Mesothelial cell of epicardium (in vitro differentiated cells): Measurements from ENCODE around the gene UGP2. TPM values are rescaled to one million over a fixed set of nuclear protein-coding genes. Genes with fewer than 3 reads are reported as not detected.
"Not testable (repeated sequence)": the region's sequence is repeated elsewhere in the genome, so short reads cannot be mapped to it uniquely, and the experiment has no call there.

Experiments used
- DNase-seq, 2 experiments: peaks; one replicate each; pipeline ENCODE4 v3.0.0; 2021; ENCODE audit warnings: low spot score in 2 of 2; ENCODE audit not compliant: unreplicated experiment in 2 of 2
- H3K27ac Mint-ChIP-seq: 2 replicates; pipeline ENCODE4 v1.8.0; 2021; ENCODE audit warnings: mixed read lengths
- H3K27me3 Mint-ChIP-seq: 2 replicates; pipeline ENCODE4 v1.8.0; 2021; ENCODE audit warnings: low read depth, mixed read lengths
- H3K36me3 Mint-ChIP-seq: 2 replicates; pipeline ENCODE4 v1.8.0; 2021; ENCODE audit warnings: mixed read lengths
- H3K4me1 Mint-ChIP-seq: 2 replicates; pipeline ENCODE4 v1.8.0; 2021; ENCODE audit warnings: mixed read lengths
- H3K4me3 Mint-ChIP-seq: 2 replicates; pipeline ENCODE4 v1.8.0; 2021; ENCODE audit warnings: mild to moderate bottlenecking, moderate library complexity, mixed read lengths
- H3K9me3 Mint-ChIP-seq: 2 replicates; pipeline ENCODE4 v1.8.0; 2021; ENCODE audit warnings: mixed read lengths
- CTCF ChIP-seq: fragments of 200-600 bp; sonication (generic); IDR thresholded peaks from one replicate; pipeline ENCODE4 v1.5.0; 2021; ENCODE audit warnings: antibody characterized with exemption; ENCODE audit not compliant: unreplicated experiment
- total RNA-seq: library from RNA; stranded (reverse); gene quantifications from 3 replicates; pipeline ENCODE4 v1.2.1, GENCODE V29; 2021

Gene UGP2
- total RNA-seq, 1 donor from 2014 or later: 92.6 TPM

- peaks cover 23% of the 10 kb centered on the region for H3K9me3 Mint-ChIP-seq
- no peak overlapping the region for H3K27ac Mint-ChIP-seq
- TF ChIP-seq CTCF: no peak
- peaks cover 64% of the 10 kb centered on the region for H3K36me3 Mint-ChIP-seq
- H3K4me1 Mint-ChIP-seq: no peaks in the 10 kb centered on the region
- no peak for DNase-seq
- no peaks in the 10 kb centered on the region for H3K27me3 Mint-ChIP-seq
- no peak overlapping the region for H3K4me3 Mint-ChIP-seq
Measured at GRCh38 chr2:63898839-63899238, 57.1 kb downstream of the UGP2 start.

- Mint-ChIP-seq H3K36me3 (peaks cover 62% of the 10 kb centered on the region), H3K4me1 (no peaks in the 10 kb centered on the region), H3K27ac (no peak overlapping the region), H3K27me3 (no peaks in the 10 kb centered on the region), H3K4me3 (no peak overlapping the region), H3K9me3 (peaks cover 26% of the 10 kb centered on the region)
- no peak for DNase-seq
- TF ChIP-seq CTCF: no peak
Measured at GRCh38 chr2:63899639-63900038, 57.9 kb downstream of the UGP2 start.

- Mint-ChIP-seq H3K4me1 (no peaks in the 10 kb centered on the region), H3K27me3 (no peaks in the 10 kb centered on the region), H3K27ac (no peak overlapping the region), H3K36me3 (peaks cover 78% of the 10 kb centered on the region), H3K9me3 (peaks cover 46% of the 10 kb centered on the region), H3K4me3 (no peak overlapping the region)
- TF ChIP-seq CTCF: no peak
- no peak for DNase-seq
Measured at GRCh38 chr2:63902149-63902548, 60.5 kb downstream of the UGP2 start.

- Mint-ChIP-seq H3K4me1 (no peaks in the 10 kb centered on the region), H3K4me3 (no peak overlapping the region), H3K9me3 (peaks cover 52% of the 10 kb centered on the region), H3K36me3 (peaks cover 79% of the 10 kb centered on the region), H3K27me3 (no peaks in the 10 kb centered on the region), H3K27ac (no peak overlapping the region)
- no peak for DNase-seq
- TF ChIP-seq CTCF: no peak
Measured at GRCh38 chr2:63903003-63903402, 61.3 kb downstream of the UGP2 start.

GRCh38 chr2:63914311-63914710 lies 72.6 kb downstream of the UGP2 start:
- no peak for DNase-seq
- peaks cover 4% of the 10 kb centered on the region for H3K9me3 Mint-ChIP-seq
- H3K36me3 Mint-ChIP-seq: peaks cover 55% of the 10 kb centered on the region
- H3K4me3 Mint-ChIP-seq: no peak overlapping the region
- H3K4me1 Mint-ChIP-seq: no peaks in the 10 kb centered on the region
- H3K27ac Mint-ChIP-seq: no peak overlapping the region
- H3K27me3 Mint-ChIP-seq: no peaks in the 10 kb centered on the region
- TF ChIP-seq CTCF: no peak

- Mint-ChIP-seq H3K27ac (no peak overlapping the region), H3K9me3 (peaks cover 42% of the 10 kb centered on the region), H3K4me3 (no peak overlapping the region), H3K4me1 (no peaks in the 10 kb centered on the region), H3K36me3 (peaks cover 73% of the 10 kb centered on the region), H3K27me3 (no peaks in the 10 kb centered on the region)
- no peak for DNase-seq
- no peak for TF ChIP-seq CTCF
Measured at GRCh38 chr2:63926815-63927214, 85.1 kb downstream of the UGP2 start.

- not testable (repeated sequence) for H3K27ac Mint-ChIP-seq, DNase-seq, H3K27me3 Mint-ChIP-seq, H3K4me3 Mint-ChIP-seq, H3K4me1 Mint-ChIP-seq
- Mint-ChIP-seq H3K36me3 (peaks cover 76% of the 10 kb centered on the region), H3K9me3 (peaks cover 41% of the 10 kb centered on the region)
Measured at GRCh38 chr2:63932104-63932503, 90.4 kb downstream of the UGP2 start.
